Measurements from ENCODE around the gene RXFP1. TPM values are rescaled to one million over a fixed set of nuclear protein-coding genes. Genes with fewer than 3 reads are reported as not detected.

The RXFP1 gene
- polyA plus RNA-seq (2013, experiment 1 of 4), result not detected
- not detected for polyA plus RNA-seq (2013, experiment 2 of 4)
- polyA plus RNA-seq (2013, experiment 3 of 4), result not detected
- not detected for polyA plus RNA-seq (2013, experiment 4 of 4)

DNA sequence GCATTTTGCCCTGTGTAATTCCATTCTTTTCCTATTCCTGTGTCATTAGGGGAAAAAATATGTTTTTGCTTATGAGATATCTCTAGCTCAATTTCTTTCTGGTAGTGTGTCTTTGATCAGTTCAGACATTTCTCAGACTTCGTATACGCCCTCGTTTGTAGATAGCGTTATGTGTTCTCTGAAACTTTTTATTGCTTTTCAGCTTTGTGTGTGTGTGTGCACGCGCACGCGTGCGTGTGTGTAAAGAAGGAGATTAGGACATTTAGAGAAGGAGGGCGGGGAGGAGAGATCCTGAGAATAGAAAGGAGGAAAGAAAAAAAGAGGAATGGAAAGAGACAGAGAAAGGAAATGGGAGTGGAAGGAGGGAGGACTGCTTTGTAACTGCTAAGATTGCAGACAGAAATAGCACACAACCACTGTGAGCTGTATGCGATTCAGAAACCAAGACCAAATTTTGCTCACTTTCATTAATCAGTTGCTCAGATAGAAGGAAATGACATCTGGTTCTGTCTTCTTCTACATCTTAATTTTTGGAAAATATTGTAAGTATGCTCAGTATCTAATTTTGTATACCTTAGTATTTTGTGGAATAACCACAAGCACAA is at the start of gene RXFP1:
RXFP1 (plus strand) TSS at position 399 of the 605 bp plus-strand sequence; CDS start at position 494, 95 bp downstream.
- H3K36me3 ChIP-seq (ENCODE audit: control insufficient read depth, insufficient read depth, low read length), result no peaks in the 10 kb centered on the region
- WGBS, 2 experiments, result 91 to 94% methylated on average over 11 of the region's 11 CpGs
- H3K27ac ChIP-seq (ENCODE audit: insufficient read depth, low read depth, low read length, poor library complexity, severe bottlenecking), result no peak within 1 kb of the TSS
- no peak within 1 kb of the TSS for H3K4me3 ChIP-seq (ENCODE audit: insufficient read depth, low read depth, low read length)
- H3K27me3 ChIP-seq (ENCODE audit: control insufficient read depth, insufficient read depth, low read length, poor library complexity, severe bottlenecking), result no peaks in the 10 kb centered on the region
- no peaks in the 10 kb centered on the region for H3K9me3 ChIP-seq (ENCODE audit: control insufficient read depth, low read length)
- H3K4me1 ChIP-seq (ENCODE audit: control insufficient read depth, insufficient read depth, low read length), result no peaks in the 10 kb centered on the region

DNA sequence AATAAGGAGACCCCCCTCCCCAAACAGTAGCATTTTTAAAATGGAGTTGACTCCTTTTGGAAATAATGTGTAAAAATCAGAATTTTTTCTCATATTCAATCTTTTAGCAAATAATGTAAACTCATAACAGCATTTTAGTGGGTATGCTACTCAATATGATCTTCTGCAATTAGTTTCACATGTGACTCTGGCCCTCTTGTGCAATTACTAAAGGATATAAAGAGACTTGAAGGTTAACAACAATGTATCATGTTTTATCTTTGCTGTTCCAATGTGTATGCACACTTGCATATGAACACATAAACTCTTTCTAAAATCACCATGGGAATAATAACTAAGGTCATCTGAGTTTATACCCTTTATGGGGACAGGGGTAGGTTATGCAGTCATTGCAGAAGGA is 39.9 kb upstream of the RXFP1 start:
- Histone ChIP-seq H3K4me3 (ENCODE audit: insufficient read depth, low read depth, low read length) (no peak overlapping the region), H3K9me3 (ENCODE audit: control insufficient read depth, low read length) (no peaks in the 10 kb centered on the region), H3K27me3 (ENCODE audit: control insufficient read depth, insufficient read depth, low read length, poor library complexity, severe bottlenecking) (no peaks in the 10 kb centered on the region), H3K4me1 (ENCODE audit: control insufficient read depth, insufficient read depth, low read length) (no peaks in the 10 kb centered on the region), H3K36me3 (ENCODE audit: control insufficient read depth, insufficient read depth, low read length) (no peaks in the 10 kb centered on the region), H3K27ac (ENCODE audit: insufficient read depth, low read depth, low read length, poor library complexity, severe bottlenecking) (no peak overlapping the region)

DNA sequence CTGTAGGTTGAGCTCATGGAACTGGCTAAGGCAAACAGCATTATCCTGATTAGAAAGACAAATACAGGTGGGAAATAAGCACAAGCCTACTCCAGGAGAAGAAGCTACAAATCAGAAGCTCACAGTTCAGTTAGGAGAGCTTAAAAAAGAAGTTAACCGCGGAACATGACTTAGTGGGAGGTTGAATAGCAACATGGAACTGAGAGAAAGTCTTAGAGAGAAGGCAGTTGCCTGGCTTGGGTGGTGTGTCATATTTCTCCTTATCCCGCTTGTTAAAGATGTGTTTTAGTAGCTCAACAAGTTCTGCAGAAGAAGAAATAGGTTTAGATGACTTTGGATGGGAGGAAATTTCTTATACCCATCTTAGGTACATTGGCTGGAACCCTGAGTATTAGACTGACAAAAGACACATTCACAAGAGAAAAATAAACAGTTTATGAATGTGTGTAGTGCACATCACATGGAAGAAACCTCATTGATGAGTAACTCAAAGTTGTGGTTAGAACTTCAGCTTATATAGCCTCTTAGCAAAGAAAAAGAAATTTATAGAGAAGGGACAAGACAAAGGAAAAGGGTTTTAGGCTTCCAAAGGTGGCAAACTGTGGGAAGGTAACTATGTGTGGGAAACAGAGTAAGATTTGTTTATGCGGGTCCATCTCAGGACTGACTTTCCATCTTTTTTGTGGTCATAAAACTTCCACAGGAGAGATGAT is 37.4 kb upstream of the RXFP1 start:
- H3K36me3 ChIP-seq (ENCODE audit: control insufficient read depth, insufficient read depth, low read length), result no peaks in the 10 kb centered on the region
- H3K4me3 ChIP-seq (ENCODE audit: insufficient read depth, low read depth, low read length), result no peak overlapping the region
- H3K4me1 ChIP-seq (ENCODE audit: control insufficient read depth, insufficient read depth, low read length), result no peaks in the 10 kb centered on the region
- H3K9me3 ChIP-seq (ENCODE audit: control insufficient read depth, low read length), result no peaks in the 10 kb centered on the region
- H3K27me3 ChIP-seq (ENCODE audit: control insufficient read depth, insufficient read depth, low read length, poor library complexity, severe bottlenecking), result no peaks in the 10 kb centered on the region
- no peak overlapping the region for H3K27ac ChIP-seq (ENCODE audit: insufficient read depth, low read depth, low read length, poor library complexity, severe bottlenecking)
- WGBS, 2 experiments, result 80 to 83% methylated on average over 4 of the region's 4 CpGs

DNA sequence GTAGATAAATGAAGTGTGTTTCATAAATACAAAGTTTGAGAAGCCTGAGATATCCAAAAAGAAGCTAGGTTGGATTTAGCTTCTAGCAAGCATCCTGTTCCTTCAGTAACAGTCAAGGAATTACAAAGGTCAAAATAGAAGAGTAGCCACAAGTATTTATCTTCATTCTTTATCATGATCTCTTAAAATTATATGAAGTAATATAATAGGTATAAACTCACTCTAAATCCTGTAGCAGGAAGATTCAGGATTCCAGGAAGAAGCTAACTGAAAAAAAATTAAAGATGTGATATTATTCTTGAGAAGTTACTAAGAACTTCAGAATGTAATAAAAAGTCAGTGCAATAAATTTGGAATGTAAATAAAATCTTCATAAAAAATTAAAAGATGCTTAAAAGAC is 31.1 kb upstream of the RXFP1 start:
- no peak overlapping the region for H3K27ac ChIP-seq (ENCODE audit: insufficient read depth, low read depth, low read length, poor library complexity, severe bottlenecking)
- H3K4me3 ChIP-seq (ENCODE audit: insufficient read depth, low read depth, low read length), result no peak overlapping the region
- H3K9me3 ChIP-seq (ENCODE audit: control insufficient read depth, low read length), result no peaks in the 10 kb centered on the region
- H3K27me3 ChIP-seq (ENCODE audit: control insufficient read depth, insufficient read depth, low read length, poor library complexity, severe bottlenecking), result no peaks in the 10 kb centered on the region
- H3K36me3 ChIP-seq (ENCODE audit: control insufficient read depth, insufficient read depth, low read length), result no peaks in the 10 kb centered on the region
- no peaks in the 10 kb centered on the region for H3K4me1 ChIP-seq (ENCODE audit: control insufficient read depth, insufficient read depth, low read length)

DNA sequence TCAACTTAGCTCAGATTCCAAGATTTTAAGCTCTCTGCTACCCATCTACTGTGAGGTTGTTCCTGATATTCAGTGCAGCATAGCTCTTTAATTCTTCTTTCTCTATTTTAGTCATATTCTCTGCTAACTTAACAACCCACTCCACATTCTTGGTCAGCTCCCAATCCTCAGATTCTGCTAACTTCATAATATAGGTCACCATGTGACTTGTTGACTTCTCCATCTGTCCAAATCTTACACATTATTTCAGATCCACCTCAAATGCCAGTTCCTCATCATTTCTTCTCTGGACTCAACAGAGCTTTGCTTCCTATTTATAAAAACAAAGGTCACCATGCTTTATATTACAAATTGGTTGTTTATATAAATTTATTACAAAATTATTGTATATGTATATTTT is 29.3 kb upstream of the RXFP1 start:
- no peaks in the 10 kb centered on the region for H3K4me1 ChIP-seq (ENCODE audit: control insufficient read depth, insufficient read depth, low read length)
- H3K4me3 ChIP-seq (ENCODE audit: insufficient read depth, low read depth, low read length), result no peak overlapping the region
- no peaks in the 10 kb centered on the region for H3K27me3 ChIP-seq (ENCODE audit: control insufficient read depth, insufficient read depth, low read length, poor library complexity, severe bottlenecking)
- no peaks in the 10 kb centered on the region for H3K36me3 ChIP-seq (ENCODE audit: control insufficient read depth, insufficient read depth, low read length)
- no peaks in the 10 kb centered on the region for H3K9me3 ChIP-seq (ENCODE audit: control insufficient read depth, low read length)
- no peak overlapping the region for H3K27ac ChIP-seq (ENCODE audit: insufficient read depth, low read depth, low read length, poor library complexity, severe bottlenecking)

DNA sequence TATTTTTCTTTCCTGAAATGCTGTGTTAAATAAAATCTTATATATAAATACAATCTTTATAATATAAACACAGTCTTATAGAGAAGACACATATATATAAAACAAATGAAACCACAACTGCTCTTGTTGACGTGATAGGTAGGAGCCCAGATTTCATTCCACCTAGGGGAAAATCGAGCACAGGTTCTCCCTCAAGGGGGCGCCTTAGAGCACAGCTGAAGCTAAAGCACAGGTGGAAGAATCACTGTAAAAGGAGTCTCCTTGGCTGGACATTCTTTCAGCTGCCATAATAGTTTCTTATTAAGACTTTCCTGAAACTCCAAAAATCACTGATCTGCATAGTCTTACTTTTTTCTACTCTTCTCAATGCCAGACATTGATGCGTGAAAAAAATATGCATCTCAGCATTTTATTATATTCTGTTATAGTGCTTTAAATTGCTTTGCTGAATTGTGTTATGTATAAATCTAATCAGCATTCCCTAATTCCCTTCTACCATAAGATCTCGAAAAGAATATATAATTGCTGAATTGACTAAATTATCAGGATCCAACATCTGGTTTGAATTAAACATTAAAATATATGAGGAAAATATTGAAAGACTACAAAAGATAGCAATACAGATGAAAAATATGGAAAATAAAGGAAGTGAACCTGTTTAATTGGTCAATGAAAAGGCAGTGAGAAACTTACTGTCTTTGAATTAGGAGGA is 25.5 kb upstream of the RXFP1 start:
- H3K27me3 ChIP-seq (ENCODE audit: control insufficient read depth, insufficient read depth, low read length, poor library complexity, severe bottlenecking), result no peaks in the 10 kb centered on the region
- H3K27ac ChIP-seq (ENCODE audit: insufficient read depth, low read depth, low read length, poor library complexity, severe bottlenecking), result no peak overlapping the region
- H3K36me3 ChIP-seq (ENCODE audit: control insufficient read depth, insufficient read depth, low read length), result no peaks in the 10 kb centered on the region
- H3K9me3 ChIP-seq (ENCODE audit: control insufficient read depth, low read length), result no peaks in the 10 kb centered on the region
- 20 to 24% methylated on average over 3 of the region's 5 CpGs for WGBS, 2 experiments
- H3K4me3 ChIP-seq (ENCODE audit: insufficient read depth, low read depth, low read length), result no peak overlapping the region
- H3K4me1 ChIP-seq (ENCODE audit: control insufficient read depth, insufficient read depth, low read length), result no peaks in the 10 kb centered on the region

DNA sequence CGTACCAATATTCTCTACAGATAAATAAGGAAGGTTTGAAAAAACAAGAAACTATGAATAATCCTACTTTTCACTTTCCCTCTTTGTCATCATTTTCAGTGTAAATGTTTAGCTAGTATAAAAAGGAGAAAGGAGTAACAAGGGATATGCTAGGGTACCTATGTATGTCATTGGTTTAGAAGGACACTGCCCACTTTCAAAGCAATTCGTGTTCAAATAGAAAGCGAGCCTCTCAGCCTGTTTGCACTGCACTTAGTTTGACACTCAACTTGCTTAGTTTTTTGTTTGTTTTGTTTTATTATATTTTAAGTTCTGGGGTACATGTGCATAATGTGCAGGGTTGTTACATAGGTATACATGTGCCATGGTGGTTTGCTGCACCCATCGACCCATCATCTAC is 21.6 kb upstream of the RXFP1 start:
- Histone ChIP-seq H3K36me3 (ENCODE audit: control insufficient read depth, insufficient read depth, low read length) (no peaks in the 10 kb centered on the region), H3K4me1 (ENCODE audit: control insufficient read depth, insufficient read depth, low read length) (no peaks in the 10 kb centered on the region), H3K9me3 (ENCODE audit: control insufficient read depth, low read length) (no peaks in the 10 kb centered on the region), H3K27me3 (ENCODE audit: control insufficient read depth, insufficient read depth, low read length, poor library complexity, severe bottlenecking) (no peaks in the 10 kb centered on the region), H3K27ac (ENCODE audit: insufficient read depth, low read depth, low read length, poor library complexity, severe bottlenecking) (no peak overlapping the region), H3K4me3 (ENCODE audit: insufficient read depth, low read depth, low read length) (no peak overlapping the region)
- WGBS, 2 experiments, result 85 to 95% methylated on average over 4 of the region's 4 CpGs

DNA sequence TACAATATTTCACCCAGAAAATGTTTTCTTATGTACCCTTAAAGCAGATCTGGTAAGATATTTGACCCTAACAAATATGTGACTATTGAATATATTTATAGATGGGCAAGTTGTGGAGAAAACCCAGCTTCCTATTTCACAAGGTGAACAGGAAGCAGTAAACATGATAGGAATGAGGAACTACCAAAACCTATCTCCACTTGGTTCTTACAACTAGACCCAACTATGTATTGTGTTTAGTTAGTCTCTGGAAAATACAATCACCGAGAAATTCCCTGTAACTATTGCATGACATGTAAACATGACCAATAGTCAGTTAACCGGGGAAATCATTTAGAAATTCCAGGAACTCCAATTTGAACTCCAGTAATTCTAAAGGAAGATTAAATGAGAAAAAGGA is 8.4 kb upstream of the RXFP1 start:
- Histone ChIP-seq H3K4me3 (ENCODE audit: insufficient read depth, low read depth, low read length) (no peak overlapping the region), H3K36me3 (ENCODE audit: control insufficient read depth, insufficient read depth, low read length) (no peaks in the 10 kb centered on the region), H3K27me3 (ENCODE audit: control insufficient read depth, insufficient read depth, low read length, poor library complexity, severe bottlenecking) (no peaks in the 10 kb centered on the region), H3K9me3 (ENCODE audit: control insufficient read depth, low read length) (no peaks in the 10 kb centered on the region), H3K27ac (ENCODE audit: insufficient read depth, low read depth, low read length, poor library complexity, severe bottlenecking) (no peak overlapping the region), H3K4me1 (ENCODE audit: control insufficient read depth, insufficient read depth, low read length) (no peaks in the 10 kb centered on the region)
- 94 to 96% methylated on average over 2 of the region's 2 CpGs for WGBS, 2 experiments

DNA sequence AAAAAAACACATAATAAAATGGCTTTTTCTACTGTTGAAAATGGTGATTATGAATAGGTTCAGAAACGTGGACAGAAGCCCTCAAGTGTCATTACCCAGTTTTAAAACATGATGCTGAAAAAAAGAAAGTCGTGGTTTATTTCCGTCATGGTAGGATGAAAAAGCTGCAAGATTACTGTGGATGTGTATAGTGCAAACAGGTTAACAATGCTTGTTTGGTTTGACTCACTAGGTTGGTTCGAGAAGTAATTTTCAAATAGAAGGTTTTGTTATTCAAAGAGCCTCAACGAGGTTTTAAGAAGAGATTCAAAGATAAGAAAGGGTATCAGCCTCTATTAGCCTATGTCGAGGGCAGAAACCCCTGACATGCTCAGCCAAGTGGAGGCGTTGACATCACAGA is 2.5 kb upstream of the RXFP1 start:
- Histone ChIP-seq H3K4me3 (ENCODE audit: insufficient read depth, low read depth, low read length) (no peak overlapping the region), H3K9me3 (ENCODE audit: control insufficient read depth, low read length) (no peaks in the 10 kb centered on the region), H3K4me1 (ENCODE audit: control insufficient read depth, insufficient read depth, low read length) (no peaks in the 10 kb centered on the region), H3K27ac (ENCODE audit: insufficient read depth, low read depth, low read length, poor library complexity, severe bottlenecking) (no peak overlapping the region), H3K27me3 (ENCODE audit: control insufficient read depth, insufficient read depth, low read length, poor library complexity, severe bottlenecking) (no peaks in the 10 kb centered on the region), H3K36me3 (ENCODE audit: control insufficient read depth, insufficient read depth, low read length) (no peaks in the 10 kb centered on the region)
- 80 to 81% methylated on average over 7 of the region's 7 CpGs for WGBS, 2 experiments

DNA sequence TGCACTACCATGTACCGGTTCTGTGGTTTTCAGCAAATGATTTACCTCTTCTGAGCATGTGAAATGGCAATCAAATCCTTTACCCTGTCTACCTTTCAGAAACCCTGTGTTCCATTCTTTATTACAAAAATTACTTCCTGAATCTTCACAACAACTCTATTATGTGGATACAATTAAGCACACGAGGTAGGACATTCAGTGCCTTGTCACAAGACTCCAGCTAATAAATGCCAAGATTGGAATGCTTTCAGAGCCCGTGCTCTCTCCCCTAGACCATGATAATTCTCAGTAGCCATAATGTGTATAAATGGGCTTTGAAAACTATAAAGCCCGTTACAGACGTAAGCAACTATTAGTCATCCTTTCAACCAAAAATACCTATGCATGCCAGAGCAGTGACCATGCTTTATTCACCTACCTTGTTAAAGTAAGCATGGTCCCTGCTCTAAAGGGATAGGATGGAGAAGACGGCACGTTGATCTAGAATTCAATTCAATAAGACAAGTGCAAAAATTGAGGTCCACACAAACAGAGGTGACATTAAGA is 2.4 kb downstream of the RXFP1 start:
- Histone ChIP-seq H3K4me1 (ENCODE audit: control insufficient read depth, insufficient read depth, low read length) (no peaks in the 10 kb centered on the region), H3K27me3 (ENCODE audit: control insufficient read depth, insufficient read depth, low read length, poor library complexity, severe bottlenecking) (no peaks in the 10 kb centered on the region), H3K9me3 (ENCODE audit: control insufficient read depth, low read length) (no peaks in the 10 kb centered on the region), H3K36me3 (ENCODE audit: control insufficient read depth, insufficient read depth, low read length) (no peaks in the 10 kb centered on the region), H3K27ac (ENCODE audit: insufficient read depth, low read depth, low read length, poor library complexity, severe bottlenecking) (no peak overlapping the region), H3K4me3 (ENCODE audit: insufficient read depth, low read depth, low read length) (no peak overlapping the region)
- WGBS, 2 experiments, result 90 to 91% methylated on average over 7 of the region's 7 CpGs

Measured in ectodermal cell (in vitro differentiated cells).